SIG-M5 treated with dmso at 0.1 percent for 504 hours (cell line): Measurements from ENCODE around the gene KRT1.
A peak's percentile ranks its signal among the peaks of the same experiment; 100 is the strongest.
"Not testable (repeated sequence)": the region's sequence is repeated elsewhere in the genome, so short reads cannot be mapped to it uniquely, and the experiment has no call there.

Experiments
- DNase-seq: peaks from one replicate; lab custom pipeline; 2025; ENCODE audit not compliant: unreplicated experiment; lab: John Stamatoyannopoulos, UW

The KRT1 gene

GRCh38 chr12:52680363-52680762 lies at the start of gene KRT1:
Gene KRT1 (minus strand): TSS chr12:52680407. CDS start chr12:52680348, 59 bp downstream.
- DNase-seq: no peak

DNA sequence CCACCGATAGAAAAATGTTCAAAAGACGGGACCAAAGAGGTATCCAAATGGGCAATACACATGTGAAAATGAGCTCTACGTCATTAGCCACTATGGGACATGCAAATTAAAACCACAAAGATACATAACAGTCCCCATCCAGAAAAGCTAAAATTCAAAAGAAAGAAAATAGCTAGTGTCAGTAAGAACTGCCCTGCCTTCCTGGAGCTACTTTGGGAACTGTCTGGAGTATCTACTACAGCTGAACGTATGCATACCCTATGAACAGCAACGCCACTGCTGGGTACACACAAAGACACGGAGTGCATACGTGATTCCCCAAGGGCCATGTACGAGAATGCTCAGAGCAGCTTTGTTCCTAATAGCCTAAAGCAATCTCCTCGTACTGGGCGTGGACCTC lies 48.9 kb upstream of the KRT1 start:
- no peak for DNase-seq

- no peak for DNase-seq
Observed at GRCh38 chr12:52728374-52728773, 48.2 kb upstream of the KRT1 start.

DNA sequence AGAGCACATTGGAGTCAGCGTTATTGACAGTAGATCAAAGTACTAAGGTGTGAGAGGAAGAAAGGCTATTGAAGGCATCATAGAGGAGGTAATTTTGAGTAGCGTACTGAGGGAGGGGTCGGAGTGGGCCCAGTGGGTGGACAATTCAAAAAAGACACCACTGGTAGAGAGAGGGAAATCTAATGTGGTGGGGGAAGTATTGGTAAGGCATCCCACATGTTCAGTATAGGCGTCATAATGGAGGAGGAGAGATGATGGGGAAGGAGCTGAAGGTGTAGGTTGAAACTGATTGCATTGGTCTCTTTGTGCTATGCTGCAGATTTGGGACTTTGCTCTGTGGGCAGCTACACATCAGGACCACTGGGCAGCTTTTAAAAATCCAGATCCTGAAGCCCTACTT lies 46.8 kb upstream of the KRT1 start:
- no peak for DNase-seq

- DNase-seq: no peak
Observed at GRCh38 chr12:52726451-52726850, 46.2 kb upstream of the KRT1 start.

DNA sequence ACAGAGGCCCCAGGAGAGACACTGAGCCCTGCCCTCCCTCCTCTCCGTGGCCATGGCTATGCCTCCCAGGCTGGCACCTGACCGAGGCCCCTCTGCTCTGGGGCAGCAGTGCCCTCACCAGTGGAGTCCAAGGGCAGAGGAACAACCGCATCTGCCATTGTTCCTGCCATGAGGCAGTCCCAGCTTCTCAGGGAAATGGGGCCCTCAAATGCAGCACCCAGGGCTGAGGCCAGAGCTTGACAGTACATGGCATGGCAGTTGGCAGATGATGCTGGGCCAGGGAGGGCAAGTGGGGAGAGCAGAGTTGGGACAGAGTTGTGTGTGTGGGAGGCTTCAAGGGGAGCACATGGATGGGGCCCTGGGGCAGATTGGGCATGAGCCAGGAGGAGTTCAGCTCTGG lies 44.2 kb upstream of the KRT1 start:
- no peak for DNase-seq

- DNase-seq: no peak
Observed at GRCh38 chr12:52722680-52723079, 42.5 kb upstream of the KRT1 start.

- no peak for DNase-seq
Observed at GRCh38 chr12:52721838-52722470, 41.7 kb upstream of the KRT1 start.

- DNase-seq: no peak
Observed at GRCh38 chr12:52720365-52720886, 40.2 kb upstream of the KRT1 start.

DNA sequence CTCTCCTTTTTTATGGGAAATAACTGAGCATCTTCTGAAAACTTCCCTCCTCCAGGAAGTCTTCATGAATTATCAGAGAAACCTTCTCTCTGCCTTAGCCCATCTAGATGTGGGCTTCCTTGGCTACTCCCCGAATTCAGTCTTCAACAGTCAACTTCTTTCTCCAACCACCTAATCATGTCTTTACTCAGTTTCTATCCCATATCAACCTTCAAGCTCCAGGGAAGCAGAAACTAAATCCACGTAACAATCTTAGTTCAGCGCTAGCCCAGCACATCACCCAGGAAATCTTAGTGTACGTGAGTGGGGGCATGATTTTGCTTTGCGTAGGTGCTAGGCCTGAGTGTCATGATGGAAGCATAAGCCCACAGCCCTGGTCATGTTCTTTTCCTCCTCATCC lies 35.9 kb upstream of the KRT1 start:
- DNase-seq: no peak

GRCh38 chr12:52715416-52715815 lies 35.2 kb upstream of the KRT1 start:
- DNase-seq: no peak

GRCh38 chr12:52714887-52715281 lies 34.7 kb upstream of the KRT1 start:
- DNase-seq: no peak

DNA sequence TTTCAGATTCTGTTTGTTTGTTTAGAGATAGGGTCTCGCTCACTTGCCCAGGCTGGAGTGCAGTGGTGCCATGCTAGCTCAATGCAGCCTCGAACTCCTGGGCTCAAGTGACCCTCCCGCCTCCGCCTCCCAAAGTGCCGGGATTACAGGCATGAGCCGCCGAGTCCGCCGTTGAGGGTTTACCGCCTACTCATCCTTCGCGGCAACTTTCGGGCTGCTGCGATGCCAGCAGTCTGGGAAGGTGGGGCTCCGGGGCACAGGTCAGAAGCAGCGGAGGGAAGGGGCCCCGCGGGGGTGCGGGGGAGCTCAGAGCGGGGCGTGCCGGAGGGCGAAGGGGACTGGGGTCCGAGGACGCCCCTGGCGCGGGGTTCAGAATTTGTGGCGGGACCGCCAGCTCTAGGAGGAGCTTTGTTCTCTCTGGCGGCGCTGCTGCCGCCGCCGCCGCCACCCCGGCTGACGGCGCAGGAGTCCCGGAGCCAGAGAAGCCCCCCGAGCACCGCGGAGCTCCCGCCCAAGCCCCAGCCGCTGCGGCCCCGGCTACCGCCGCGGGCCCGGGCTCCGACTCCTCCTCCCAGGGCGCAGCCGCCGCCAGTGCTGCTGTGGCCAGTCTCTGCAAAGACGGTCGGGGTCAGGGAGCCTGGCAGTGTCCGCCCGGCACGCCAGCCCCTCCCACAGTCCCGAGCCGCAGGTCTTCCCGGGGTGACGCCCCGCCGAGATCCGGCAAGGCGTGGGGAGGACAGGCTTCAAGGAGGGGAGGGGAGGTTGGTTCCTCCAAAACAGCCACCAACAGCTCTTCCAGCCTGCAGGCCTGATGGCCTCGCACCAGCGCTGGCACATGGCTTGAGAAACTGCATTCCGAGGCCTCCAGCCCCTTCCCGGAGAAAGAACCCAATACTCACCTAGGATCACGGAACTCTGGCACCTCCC lies 34.0 kb upstream of the KRT1 start:
- no peak for DNase-seq

GRCh38 chr12:52712122-52712521 lies 31.9 kb upstream of the KRT1 start:
- not testable (repeated sequence) for DNase-seq

- DNase-seq: peak; percentile 75
Observed at GRCh38 chr12:52710730-52711129, 30.5 kb upstream of the KRT1 start.

DNA sequence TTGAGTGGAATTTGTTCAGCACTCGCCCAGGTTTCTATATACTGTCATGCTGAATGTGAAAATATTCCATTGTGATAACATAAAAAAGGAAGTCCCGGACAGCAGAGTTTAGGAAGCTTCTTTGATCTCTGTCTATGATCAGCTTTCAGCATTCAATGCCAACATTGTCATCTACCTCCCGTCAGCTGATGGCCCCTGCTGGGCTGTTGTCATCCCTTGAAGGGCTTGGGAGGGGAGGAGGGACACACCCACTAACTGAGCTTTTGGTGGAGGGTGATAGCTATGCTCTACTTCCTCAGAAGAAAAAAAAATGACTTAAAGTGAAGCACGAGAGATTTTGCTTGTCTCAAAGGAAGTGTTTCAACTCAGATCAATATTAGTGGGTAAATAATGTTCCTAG lies 27.8 kb upstream of the KRT1 start:
- no peak for DNase-seq

DNA sequence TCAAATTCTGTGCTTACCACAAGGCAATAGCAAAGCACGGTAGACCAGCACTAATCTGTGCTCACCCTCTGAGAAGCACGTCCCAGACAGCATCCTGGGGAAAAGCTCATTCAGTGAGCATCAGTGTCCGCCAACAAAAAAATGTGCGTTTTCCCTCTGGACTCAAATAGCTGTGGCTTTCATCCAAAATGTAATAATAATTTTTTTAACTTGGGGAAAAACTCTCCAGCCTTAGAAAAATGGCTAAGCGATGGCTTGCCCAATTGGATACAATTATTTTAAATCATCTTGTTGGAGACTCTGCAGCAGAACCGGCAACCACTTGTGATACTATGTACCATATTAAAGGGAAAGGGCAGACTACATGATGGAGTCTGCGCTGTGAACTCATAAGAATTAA lies 24.3 kb upstream of the KRT1 start:
- no peak for DNase-seq

GRCh38 chr12:52703878-52704277 lies 23.7 kb upstream of the KRT1 start:
- DNase-seq: no peak

- DNase-seq: no peak
Observed at GRCh38 chr12:52703424-52703823, 23.2 kb upstream of the KRT1 start, which contains the start of gene KRT77. Gene KRT77 (minus strand): TSS chr12:52703524. CDS start chr12:52703434, 90 bp downstream.

DNA sequence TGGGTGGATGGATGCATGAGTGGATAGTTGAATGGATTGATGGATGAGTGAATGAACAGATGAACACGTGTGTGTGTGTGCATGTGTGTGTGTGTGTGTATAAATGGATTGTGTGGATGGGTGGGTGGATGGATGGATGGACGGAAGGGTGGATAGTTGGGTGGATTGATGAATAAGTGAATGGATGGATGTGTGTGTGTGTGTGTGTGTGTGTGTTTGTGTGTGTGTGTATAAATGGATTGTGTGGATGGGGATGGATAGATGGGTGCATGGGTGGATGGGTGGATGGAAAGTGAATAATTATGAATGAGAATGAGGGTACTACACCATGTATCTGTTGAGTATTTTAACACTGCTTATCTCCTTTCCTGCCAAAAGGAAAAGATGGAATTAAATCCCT lies 22.1 kb upstream of the KRT1 start:
- no peak for DNase-seq

DNA sequence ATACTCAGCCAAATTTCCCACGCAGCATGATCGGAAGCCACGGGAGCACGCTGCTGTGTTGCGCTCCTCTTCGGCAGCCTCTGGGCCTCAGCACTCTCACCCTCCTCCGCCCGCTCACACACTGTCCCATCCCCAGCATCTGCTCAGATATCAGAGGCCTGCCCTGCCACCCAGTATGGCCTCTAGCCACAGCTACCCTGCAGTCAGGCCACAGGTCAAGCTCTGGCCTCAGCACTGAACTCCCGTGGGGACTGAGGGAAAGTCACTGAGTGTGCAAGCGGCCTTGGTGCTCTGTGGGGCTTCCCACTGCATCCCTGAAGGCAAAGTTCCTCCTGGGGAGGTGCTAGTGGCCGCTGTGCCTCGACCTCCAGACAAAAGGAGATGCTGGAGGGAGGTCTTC lies 21.1 kb upstream of the KRT1 start:
- DNase-seq: no peak

GRCh38 chr12:52699960-52700359 lies 19.8 kb upstream of the KRT1 start:
- no peak for DNase-seq
